NCI-H526 (cell line): ENCODE results near the gene LMO4.

Experiments used
- DNase-seq, 2 experiments: peaks; one replicate each; lab custom pipeline; 2025; lab: John Stamatoyannopoulos, UW

The LMO4 gene

GRCh38 chr1:87358219-87358618 is 29.5 kb downstream of the LMO4 start:
- no peak for DNase-seq

GRCh38 chr1:87359586-87359985 is 30.9 kb downstream of the LMO4 start:
- DNase-seq = no peak

- no peak for DNase-seq
These were observed 33.6 kb downstream of the LMO4 start for GRCh38 chr1:87362063-87362833.

GRCh38 chr1:87362834-87363426 is 34.2 kb downstream of the LMO4 start:
- DNase-seq = no peak

- no peak for DNase-seq
These were observed 38.9 kb downstream of the LMO4 start for GRCh38 chr1:87367549-87367948.

- DNase-seq = no peak
These were observed 40.2 kb downstream of the LMO4 start for GRCh38 chr1:87368907-87369306.

GRCh38 chr1:87369736-87370478 is 41.2 kb downstream of the LMO4 start:
- no peak for DNase-seq

- DNase-seq = no peak
These were observed 41.9 kb downstream of the LMO4 start for GRCh38 chr1:87370544-87370943.

GRCh38 chr1:87379306-87379705 is 50.6 kb downstream of the LMO4 start:
- no peak for DNase-seq

- DNase-seq = no peak
These were observed 57.6 kb downstream of the LMO4 start for GRCh38 chr1:87386217-87386790.

GRCh38 chr1:87388411-87388810 is 59.7 kb downstream of the LMO4 start:
- no peak for DNase-seq

GRCh38 chr1:87389011-87389410 is 60.3 kb downstream of the LMO4 start:
- DNase-seq = no peak

- no peak for DNase-seq
These were observed 60.9 kb downstream of the LMO4 start for GRCh38 chr1:87389546-87389945.

- DNase-seq = no peak
These were observed 63.8 kb downstream of the LMO4 start for GRCh38 chr1:87392248-87393192.

- DNase-seq = peak in 1 of 2 experiments; percentile 40
These were observed 64.9 kb downstream of the LMO4 start for GRCh38 chr1:87393445-87394085.

- no peak for DNase-seq
These were observed 65.8 kb downstream of the LMO4 start for GRCh38 chr1:87394513-87394912.

- no peak for DNase-seq
These were observed 66.3 kb downstream of the LMO4 start for GRCh38 chr1:87394982-87395381.
